Testis (tissue), 3 donors: Measurements from ENCODE around the gene CLTC. TPM values are rescaled to one million over a fixed set of nuclear protein-coding genes. Genes with fewer than 3 reads are reported as not detected.

Experiments
- DNase-seq: peaks from one replicate; pipeline ENCODE4 v3.0.0-alpha.2; 2019
- H3K27ac ChIP-seq, 2 donors: fragments of 200-600 bp; sonication (generic); one replicate each; pipeline ENCODE4 v1.5.1; 2019
- H3K27me3 ChIP-seq: fragments of 200-600 bp; sonication (generic); one replicate; pipeline ENCODE4 v1.5.1; 2019
- H3K36me3 ChIP-seq: fragments of 200-600 bp; sonication (generic); one replicate; pipeline ENCODE4 v1.5.1; 2017; ENCODE audit warnings: low read depth; ENCODE audit errors: missing control alignments
- H3K4me1 ChIP-seq: fragments of 200-600 bp; sonication (generic); one replicate; pipeline ENCODE4 v1.5.1; 2019
- H3K4me3 ChIP-seq, 2 donors: fragments of 200-600 bp; sonication (generic); one replicate each; pipeline ENCODE4 v1.5.1; 2017 to 2019
- H3K9me3 ChIP-seq: fragments of 200-600 bp; sonication (generic); one replicate; pipeline ENCODE4 v1.5.1; 2017
- POLR2A ChIP-seq: fragments of 450-650 bp; IDR thresholded peaks from one replicate; pipeline ENCODE4 v1.6.1; 2017; ENCODE audit warnings: antibody characterized with exemption, mild to moderate bottlenecking, moderate library complexity
- WGBS, 2 donors: methylation state at CpG; one replicate each; pipeline ENCODE4 v1.1.5; 2018; 5-methylcytosine and 5-hydroxymethylcytosine counted together
- intact Hi-C: fragments of 100-400 bp; cut with DNase I; formaldehyde crosslinking; loops from one replicate; pipeline ENCODE4 v1.15.1; 2023; ENCODE audit warnings: low total_unique reads
- polyA plus RNA-seq: library from polyadenylated mRNA; stranded (reverse); fragments of 350-450 nt; fragmentation: Illumina TruSeq; extraction: RNeasy Lipid Tissue Mini Kit (QIAGEN cat#74804); gene quantifications from one replicate; pipeline ENCODE4 v1.2.3, GENCODE V29; 2014; ENCODE audit warnings: low read depth, low replicate concordance; ENCODE audit not compliant: insufficient read depth
- total RNA-seq, 2 donors: library from RNA; depleted of rRNA; stranded (reverse); fragments of >200 nt; gene quantifications; one replicate each; pipeline ENCODE4 v1.2.3, GENCODE V29; 2016
- TF ChIP-seq, protein P1 (sequence below), 3 experiments: fragments of 450-650 bp in 2 of 3; fragments of 200-600 bp in 1 of 3; sonication (generic) in 1 of 3; IDR thresholded peaks; one replicate each; pipeline ENCODE4 v1.5.1; 2016 to 2019; ENCODE audit warnings: antibody characterized with exemption in 3 of 3, mild to moderate bottlenecking in 2 of 3, moderate library complexity in 1 of 3

The CLTC gene
- total and polyA plus RNA-seq, 3 donors from 2014 or later: 137 to 253 (median 221) TPM

DNA sequence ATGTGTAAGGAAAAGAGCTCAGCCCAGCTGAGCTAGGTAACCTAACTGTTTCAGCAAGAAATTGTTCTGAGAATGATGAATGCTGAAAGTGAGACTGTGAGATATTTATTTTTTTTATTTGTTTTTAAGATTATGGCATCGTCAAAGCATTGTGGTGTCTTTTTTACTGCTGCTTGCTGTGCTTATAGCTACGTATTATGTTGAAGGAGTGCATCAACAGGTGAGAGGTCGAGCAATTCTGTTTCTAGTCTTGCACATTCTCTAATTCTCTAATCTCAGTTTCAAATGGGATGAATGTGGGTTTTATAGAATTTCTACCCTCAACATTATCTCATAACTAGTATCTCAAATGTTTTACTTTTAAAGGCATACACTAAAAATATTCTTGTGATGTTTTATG lies 117.6 kb downstream of the CLTC start:
- H3K4me1 ChIP-seq: peaks cover 10% of the 10 kb centered on the region
- no peaks in the 10 kb centered on the region for H3K27me3 ChIP-seq
- H3K36me3 ChIP-seq: no peaks in the 10 kb centered on the region
- intact Hi-C loops: no loop called here
- WGBS, 2 donors: 91 to 92% methylated on average over 3 of the region's 3 CpGs
- peak overlapping the region; percentile 26 to 55 for H3K27ac ChIP-seq
- no peak for TF ChIP-seq POLR2A
- TF ChIP-seq, protein P1, sequence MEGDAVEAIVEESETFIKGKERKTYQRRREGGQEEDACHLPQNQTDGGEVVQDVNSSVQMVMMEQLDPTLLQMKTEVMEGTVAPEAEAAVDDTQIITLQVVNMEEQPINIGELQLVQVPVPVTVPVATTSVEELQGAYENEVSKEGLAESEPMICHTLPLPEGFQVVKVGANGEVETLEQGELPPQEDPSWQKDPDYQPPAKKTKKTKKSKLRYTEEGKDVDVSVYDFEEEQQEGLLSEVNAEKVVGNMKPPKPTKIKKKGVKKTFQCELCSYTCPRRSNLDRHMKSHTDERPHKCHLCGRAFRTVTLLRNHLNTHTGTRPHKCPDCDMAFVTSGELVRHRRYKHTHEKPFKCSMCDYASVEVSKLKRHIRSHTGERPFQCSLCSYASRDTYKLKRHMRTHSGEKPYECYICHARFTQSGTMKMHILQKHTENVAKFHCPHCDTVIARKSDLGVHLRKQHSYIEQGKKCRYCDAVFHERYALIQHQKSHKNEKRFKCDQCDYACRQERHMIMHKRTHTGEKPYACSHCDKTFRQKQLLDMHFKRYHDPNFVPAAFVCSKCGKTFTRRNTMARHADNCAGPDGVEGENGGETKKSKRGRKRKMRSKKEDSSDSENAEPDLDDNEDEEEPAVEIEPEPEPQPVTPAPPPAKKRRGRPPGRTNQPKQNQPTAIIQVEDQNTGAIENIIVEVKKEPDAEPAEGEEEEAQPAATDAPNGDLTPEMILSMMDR (IDR thresholded peaks at IDR 0.05): no peak
- no peak overlapping the region for H3K4me3 ChIP-seq
- H3K9me3 ChIP-seq: no peaks in the 10 kb centered on the region
- no peak for DNase-seq

DNA sequence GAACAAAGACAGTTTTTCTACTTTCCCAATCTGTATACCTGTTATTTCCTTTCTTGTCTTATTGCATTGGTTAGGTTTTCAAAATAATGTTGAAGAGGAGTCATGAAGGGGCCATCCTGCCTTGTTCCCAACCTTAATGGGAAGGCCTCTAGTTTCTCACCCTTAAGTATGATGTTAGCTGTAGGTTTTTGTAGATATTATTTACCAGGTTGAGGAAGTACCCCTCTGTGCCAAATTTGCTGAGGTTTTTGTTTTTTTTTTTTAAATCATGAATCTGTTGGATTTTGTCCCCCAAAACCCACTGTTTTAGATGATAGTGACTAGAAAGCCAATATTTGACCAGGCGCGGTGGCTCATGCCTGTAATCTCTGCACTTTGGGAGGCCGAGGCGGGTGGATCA lies 124.1 kb downstream of the CLTC start:
- TF ChIP-seq, protein P1 (IDR thresholded peaks at IDR 0.05): no peak
- no peak for TF ChIP-seq POLR2A
- Histone ChIP-seq H3K9me3 (no peaks in the 10 kb centered on the region), H3K4me3 (no peak overlapping the region), H3K4me1 (peaks cover 11% of the 10 kb centered on the region), H3K36me3 (no peaks in the 10 kb centered on the region), H3K27me3 (no peaks in the 10 kb centered on the region), H3K27ac (no peak overlapping the region)
- WGBS, 2 donors: 93 to 98% methylated on average over 4 of the region's 4 CpGs
- no peak for DNase-seq
- intact Hi-C loops: no loop called here

DNA sequence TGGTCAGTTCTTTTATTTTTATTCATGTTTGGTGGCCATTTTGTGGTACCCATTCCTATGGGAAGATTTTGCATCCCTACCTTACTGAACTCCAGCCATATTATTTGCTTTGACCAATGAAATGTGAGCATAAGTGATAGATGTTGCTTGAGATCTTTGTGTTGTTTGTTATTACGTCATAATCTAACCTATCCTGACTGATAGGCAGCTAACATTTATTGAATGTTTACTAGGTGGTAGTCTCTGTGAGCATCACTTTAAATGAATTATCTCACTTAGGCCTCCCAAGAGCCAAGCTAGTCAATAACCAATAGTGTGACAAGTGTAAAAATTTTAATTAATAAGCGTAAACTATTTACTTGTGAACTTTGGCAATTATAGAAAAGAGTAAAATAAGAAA lies 125.3 kb downstream of the CLTC start:
- Histone ChIP-seq H3K36me3 (no peaks in the 10 kb centered on the region), H3K27me3 (no peaks in the 10 kb centered on the region), H3K9me3 (no peaks in the 10 kb centered on the region), H3K27ac (no peak overlapping the region), H3K4me3 (no peak overlapping the region), H3K4me1 (peaks cover 11% of the 10 kb centered on the region)
- 96 to 99% methylated on average over 2 of the region's 2 CpGs for WGBS, 2 donors
- TF ChIP-seq, protein P1 (IDR thresholded peaks at IDR 0.05): no peak
- no peak for TF ChIP-seq POLR2A
- no peak for DNase-seq
- intact Hi-C loops: no loop called here

Other genes with a start within 250 kb of the CLTC start
- 10 to 100 TPM; 60.8 to 71.9 TPM for gene DHX40, start 54.3 kb upstream of the CLTC start, total RNA-seq
- gene DHX40, start 54.3 kb upstream of the CLTC start, polyA plus RNA-seq: 53.2 TPM
- gene PTRH2, start 87.5 kb downstream of the CLTC start, total RNA-seq: 10 to 100 TPM; 37.7 to 40.5 TPM
- gene PTRH2, start 87.5 kb downstream of the CLTC start, polyA plus RNA-seq: 41.6 TPM
- gene VMP1, start 87.8 kb downstream of the CLTC start, total RNA-seq: 100 to 1,000 TPM; 108 to 144 TPM
- gene VMP1, start 87.8 kb downstream of the CLTC start, polyA plus RNA-seq: 63.1 TPM